ENCODE measurements around the gene RNU6-1.

RNU6-1 gene

DNA sequence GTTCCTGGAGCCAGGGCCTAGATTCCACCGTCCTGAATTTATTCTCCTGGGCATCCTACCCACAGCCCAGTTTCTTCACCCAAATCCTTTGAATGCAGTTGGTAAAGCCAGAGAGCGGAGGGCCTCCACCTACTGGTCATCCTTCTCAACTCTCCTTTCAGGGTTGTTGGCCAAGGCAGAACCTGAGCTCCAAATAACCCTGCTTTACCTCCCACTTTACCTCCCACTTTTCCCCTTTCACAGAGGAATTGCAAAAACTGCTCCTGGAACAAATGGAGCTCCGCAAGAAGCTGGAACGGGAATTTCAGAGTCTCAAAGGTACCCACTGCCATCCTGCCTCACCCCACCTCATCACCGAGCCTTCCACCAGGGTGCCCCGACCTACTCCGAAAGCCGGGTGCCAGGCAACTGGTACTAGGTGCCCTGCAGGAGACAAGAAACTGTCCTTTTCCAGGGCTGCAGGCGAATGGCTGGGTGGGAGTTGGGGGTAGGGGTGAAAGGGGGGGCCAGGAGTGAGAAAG is 7.8 kb downstream of the RNU6-1 start:
- DNase-seq, result no peak

DNA sequence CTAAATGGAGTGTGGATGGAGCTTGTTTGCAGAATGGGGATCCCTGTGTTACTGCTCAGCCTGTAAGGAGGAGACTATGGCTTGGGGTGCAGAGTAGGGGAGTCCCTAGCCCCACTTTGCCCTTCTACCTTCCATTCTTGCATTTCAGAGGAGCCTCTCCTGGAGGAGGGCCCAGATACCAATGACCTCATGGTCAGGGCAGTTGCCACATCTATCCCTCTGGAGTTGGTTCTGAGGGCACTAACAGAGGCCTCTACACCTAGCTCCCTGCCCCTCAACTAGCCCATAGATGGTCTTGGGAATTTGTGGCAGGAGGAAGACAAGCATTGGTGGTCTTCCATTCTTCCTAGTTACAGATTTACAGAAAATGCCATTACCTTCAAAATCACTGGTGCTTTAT is 8.5 kb downstream of the RNU6-1 start:
- no peak for DNase-seq

DNA sequence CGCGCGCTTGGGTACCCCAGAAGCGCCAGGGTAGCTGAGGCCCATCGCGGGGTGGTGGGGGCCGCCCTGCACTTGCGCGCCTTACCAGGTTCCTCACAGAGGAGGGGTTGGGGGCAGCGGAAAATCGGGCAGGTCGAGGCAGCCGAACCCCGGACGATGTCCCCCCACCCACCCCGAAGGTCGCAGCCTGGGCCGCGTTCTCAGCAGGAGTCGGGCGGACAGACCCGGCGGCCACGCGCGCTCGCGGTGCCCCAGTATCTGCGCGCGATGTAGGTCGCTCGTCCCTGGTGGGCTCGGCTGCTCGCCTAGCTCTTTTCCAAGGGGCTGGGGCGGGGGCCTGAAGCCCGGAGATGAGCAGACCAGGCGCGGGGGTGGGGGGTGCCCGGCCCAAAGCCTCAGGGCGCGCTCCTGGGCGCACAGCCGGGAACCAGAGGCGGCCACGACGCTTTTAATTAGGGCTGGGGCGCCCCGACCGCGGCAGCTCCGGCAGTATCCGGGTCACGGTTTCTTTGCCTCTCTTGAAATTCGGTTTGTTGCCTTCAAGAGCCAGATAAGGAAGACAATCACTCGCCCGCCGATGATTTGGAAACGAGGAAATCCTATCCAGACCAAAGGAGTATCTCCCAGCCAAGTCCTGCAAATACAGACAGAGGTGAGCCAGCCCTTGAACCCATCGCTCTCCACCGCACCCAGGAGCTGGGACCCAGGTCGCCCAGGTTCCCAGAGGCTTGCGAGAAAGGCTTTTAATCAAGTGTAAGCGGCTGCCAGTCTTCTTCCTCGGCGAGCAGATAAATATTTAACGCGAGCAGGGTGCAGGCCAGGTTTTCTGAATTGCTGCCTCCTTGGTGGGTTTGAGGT is 10.0 kb downstream of the RNU6-1 start:
- no peak for DNase-seq

DNA sequence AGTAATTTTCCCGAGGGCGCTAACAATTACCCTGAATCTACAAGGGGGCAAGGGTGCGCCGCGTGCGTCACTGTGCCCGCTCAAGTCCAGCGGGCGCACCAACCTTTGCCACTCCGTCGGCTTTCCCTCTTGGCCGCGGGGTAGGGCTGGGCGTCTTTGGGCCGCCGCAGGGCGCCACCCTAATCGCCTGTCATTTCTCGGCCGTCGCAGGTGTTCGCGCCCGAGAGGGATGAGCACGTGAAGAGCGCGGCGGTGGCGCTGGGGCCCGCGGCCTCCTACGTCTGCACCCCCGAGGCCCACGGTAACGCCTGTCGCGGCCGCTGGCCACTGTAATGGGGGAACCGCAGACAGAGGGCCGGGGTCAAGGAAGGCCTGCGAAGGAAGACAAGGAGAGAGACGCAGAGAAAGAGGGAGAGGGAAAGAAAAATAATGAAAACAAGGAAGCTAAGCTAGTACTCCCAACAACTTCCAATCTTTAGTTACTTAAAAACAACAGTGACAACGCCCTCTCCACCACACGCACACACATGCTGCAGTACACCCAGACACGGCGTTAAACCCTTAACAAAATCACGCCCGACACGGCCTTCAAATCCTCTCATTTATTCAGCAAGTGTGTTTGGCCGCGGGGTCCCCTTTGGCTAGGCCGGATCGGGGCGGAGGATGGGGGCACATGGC is 10.7 kb downstream of the RNU6-1 start:
- DNase-seq, result no peak

DNA sequence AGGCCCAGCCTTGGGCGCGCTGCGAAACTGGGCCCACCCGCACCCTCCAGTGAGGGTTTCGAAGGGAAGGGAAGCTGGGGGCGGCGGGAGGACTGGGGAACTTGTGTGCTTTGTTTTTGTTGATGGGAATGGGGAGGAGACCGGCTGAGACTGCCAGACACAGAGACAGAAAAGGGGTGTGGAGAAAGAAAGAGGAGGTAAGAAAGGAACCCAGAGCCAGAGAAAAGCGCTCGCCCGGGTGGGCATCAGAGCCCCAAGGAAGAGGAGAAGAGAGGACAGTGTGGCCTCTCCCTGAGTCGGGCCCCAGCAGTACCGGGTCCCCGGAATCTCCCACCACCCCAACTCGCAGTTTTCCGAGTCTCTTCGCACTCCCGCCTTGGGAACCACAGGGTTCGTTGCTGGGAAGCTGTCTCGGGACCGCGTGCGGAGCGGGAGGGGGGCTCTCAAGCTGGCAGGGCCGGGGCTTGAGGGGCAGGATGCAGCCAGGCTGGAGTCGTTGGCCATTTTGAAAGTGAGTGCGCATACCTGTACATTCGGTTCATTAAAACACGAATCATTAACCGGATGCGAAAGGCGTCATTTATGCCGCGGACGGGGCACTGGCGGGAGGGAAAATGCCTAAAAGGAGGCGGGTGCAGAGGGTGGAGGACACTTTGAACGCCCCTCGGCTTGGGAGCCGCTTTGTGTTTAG is 11.4 kb downstream of the RNU6-1 start:
- no peak for DNase-seq

DNA sequence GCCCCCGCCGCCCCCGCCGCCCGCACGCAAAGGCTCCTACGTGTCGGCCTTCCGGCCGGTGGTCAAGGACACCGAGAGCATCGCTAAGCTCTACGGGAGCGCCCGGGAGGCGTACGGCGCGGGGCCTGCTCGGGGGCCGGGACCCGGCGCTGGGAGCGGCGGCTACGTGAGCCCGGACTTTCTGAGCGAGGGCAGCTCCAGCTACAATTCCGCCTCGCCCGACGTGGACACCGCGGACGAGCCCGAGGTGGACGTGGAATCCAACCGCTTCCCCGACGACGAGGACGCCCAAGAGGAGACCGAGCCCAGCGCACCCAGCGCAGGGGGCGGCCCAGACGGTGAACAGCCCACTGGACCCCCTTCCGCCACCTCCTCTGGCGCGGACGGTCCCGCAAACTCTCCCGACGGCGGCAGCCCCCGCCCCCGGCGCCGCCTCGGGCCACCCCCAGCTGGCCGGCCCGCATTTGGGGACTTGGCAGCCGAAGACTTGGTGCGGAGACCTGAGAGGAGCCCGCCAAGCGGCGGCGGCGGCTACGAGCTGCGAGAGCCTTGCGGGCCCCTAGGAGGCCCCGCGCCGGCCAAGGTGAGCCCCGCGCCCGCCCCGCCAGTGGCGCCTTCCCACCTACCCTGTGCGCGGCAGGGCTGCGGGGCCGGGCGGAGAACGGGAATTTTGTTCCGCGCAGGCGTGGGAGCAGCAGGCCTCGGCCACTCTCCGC is 12.1 kb downstream of the RNU6-1 start:
- DNase-seq, result no peak

DNA sequence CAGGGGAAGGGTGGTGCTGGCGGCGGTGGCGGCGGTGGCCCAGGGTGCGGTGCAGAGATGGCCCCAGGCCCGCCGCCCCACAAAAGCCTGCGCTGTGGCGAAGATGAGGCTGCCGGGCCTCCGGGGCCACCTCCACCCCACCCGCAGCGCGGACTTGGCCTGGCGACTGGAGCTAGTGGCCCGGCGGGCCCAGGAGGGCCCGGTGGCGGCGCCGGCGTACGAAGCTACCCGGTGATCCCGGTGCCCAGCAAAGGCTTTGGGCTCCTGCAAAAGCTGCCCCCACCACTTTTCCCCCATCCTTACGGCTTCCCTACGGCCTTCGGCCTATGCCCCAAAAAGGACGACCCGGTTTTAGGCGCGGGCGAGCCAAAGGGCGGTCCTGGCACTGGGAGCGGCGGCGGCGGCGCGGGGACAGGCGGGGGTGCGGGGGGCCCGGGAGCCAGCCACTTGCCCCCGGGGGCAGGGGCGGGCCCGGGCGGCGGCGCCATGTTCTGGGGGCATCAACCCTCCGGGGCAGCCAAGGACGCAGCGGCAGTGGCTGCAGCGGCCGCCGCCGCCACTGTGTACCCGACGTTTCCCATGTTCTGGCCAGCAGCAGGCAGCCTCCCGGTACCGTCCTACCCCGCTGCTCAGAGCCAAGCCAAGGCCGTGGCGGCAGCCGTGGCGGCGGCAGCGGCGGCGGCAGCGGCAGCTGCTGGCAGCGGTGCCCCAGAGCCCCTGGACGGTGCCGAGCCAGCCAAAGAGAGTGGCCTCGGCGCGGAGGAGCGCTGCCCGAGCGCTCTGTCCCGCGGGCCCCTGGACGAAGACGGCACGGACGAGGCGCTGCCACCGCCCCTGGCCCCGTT is 12.9 kb downstream of the RNU6-1 start:
- DNase-seq, result no peak

DNA sequence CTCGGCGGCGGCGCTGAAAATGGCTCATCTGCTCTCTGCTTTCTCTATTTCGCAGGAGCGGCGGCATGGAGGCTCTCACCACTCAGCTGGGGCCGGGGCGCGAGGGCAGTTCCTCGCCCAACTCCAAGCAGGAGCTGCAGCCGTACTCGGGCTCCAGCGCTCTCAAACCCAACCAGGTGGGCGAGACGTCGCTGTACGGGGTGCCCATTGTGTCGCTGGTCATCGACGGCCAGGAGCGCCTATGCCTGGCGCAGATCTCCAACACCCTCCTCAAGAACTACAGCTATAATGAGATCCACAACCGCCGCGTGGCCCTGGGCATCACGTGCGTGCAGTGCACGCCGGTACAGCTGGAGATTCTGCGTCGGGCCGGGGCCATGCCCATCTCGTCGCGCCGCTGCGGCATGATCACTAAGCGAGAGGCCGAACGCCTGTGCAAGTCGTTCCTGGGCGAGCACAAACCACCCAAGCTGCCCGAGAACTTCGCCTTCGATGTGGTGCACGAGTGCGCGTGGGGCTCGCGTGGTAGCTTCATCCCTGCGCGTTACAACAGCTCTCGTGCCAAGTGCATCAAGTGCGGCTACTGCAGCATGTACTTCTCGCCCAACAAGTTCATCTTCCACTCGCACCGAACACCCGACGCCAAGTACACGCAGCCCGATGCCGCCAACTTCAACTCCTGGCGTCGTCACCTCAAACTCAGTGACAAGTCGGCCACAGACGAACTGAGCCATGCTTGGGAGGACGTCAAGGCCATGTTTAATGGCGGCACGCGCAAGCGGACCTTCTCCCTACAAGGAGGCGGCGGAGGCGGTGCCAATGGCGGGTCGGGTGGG is 13.7 kb downstream of the RNU6-1 start:
- no peak for DNase-seq

DNA sequence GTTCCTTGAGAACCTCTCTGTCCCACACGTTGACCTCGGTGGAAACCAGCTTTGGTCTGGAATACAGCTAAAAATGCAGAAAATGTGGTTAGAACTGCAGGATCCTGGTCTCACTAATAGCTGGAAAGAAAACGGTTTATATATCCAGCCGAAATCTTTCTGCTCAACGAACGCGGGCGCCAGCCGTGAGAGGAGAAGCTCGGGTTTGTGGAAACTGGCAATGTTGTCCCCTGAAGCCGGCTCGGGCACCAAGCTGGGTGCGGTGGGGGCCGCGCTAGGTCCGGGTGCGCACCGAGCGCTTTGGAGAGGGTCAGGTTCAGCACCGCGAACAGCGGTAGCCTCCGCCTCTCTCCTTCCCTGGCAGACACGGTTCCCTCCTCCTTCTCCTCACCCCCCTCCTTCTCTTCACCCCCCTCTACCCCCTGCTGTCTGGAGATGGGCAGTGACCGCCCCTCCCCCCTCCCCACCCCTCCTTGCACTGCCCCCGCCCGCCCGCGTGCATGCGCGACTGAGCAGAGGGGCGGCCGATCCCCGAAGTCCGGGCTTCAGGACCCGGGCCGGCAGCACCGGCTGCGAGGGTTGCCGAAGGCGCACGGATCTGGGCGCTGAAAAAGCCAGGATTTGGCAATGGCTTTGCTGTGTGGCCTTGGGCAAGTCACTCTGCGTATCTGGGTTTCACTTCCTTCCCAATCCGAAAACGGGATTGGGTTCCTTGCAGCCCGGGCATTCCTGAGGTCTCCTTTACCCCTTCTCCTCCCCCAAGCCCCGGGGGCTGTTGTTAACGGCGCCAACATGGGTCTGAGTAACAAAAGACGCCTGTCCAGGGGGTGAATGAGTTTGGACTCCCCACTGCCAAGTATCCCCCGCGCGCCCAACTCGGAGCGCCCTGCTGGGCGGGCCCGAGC is 14.6 kb downstream of the RNU6-1 start, which contains the start of gene SKOR1:
Gene SKOR1, plus strand, starts transcription at position 534 of the 905 bp plus-strand sequence. Its CDS starts 94 bp downstream, at position 628.
- DNase-seq, result no peak

DNA sequence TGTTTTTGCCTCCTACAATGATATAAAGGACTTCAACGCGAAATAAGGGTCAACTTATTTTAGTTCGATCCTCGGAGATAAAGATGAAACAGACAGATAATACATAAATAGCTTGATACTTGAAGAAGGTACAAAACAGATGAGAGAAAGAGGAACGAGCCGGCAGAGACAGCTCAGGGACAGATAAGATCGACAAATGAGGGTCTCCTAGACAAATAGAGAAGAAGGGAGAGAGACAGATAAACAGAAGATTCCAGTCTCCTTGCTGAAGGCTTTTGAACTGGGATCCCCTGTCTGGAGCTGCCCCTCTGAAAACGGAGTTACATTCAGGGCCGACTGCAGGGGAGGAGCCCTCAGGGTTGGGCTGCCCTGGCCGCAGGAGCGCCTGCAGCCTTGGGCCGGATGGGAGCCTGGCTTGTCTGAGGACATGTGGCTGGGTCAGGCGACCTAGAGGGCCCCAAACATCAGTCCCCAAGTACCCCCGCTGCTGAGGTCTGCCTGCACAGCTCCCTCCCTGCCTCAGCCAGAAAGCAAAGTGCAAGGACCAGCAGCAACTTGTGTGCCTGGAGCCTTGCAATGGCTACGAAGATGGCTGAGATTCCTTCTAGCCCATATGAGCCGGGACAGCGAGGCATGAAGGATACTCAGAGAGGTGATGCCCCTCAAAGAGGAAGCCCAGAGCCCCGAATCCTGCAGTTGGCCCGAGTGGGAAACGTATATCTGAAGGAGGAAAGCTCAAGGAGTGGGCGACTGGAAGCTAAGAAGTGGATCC is 15.5 kb downstream of the RNU6-1 start:
- no peak for DNase-seq

DNA sequence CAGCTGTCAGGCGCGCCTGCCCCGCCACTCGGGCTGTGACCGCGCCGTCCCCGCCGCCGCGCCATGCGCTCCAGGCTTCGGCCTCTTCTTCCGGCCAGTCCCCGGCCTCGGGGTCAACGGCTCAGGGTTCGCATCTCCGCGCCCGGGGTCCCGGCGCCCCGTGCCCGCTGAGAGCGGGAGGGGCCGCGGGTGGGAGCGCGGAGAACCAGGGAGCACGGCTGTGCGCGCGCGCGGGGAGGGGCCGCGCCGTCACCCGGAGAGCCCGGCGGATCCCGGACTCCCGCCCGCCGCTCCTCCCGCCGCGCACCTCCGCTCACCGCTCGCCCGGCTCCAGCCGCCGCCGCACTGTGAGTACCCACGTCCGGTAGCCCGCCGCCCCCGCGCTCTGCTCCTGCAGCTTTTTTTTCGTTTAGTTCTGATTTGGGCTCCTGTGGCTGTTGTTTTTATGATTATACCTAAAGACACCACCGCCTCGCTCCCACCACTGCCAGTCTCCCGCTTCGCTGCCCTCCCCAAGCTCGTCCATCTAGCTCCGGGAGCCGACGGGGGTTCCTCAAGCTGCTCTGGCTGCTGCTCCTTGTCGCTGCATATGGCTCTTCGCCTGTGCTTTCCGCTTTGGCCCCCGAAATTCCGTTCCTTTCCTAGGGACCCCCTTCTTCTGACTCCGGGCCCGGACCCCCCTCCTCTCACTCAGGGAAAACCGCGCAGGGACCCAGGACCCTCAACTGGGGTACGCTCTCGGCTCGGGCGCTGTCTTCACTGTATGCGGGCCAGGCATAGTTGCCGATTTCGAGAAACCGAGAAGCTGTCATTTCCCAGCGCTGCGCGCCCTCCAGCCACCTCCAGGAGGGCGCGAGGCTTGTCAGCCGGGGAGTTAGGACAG is 16.3 kb downstream of the RNU6-1 start:
- no peak for DNase-seq

DNA sequence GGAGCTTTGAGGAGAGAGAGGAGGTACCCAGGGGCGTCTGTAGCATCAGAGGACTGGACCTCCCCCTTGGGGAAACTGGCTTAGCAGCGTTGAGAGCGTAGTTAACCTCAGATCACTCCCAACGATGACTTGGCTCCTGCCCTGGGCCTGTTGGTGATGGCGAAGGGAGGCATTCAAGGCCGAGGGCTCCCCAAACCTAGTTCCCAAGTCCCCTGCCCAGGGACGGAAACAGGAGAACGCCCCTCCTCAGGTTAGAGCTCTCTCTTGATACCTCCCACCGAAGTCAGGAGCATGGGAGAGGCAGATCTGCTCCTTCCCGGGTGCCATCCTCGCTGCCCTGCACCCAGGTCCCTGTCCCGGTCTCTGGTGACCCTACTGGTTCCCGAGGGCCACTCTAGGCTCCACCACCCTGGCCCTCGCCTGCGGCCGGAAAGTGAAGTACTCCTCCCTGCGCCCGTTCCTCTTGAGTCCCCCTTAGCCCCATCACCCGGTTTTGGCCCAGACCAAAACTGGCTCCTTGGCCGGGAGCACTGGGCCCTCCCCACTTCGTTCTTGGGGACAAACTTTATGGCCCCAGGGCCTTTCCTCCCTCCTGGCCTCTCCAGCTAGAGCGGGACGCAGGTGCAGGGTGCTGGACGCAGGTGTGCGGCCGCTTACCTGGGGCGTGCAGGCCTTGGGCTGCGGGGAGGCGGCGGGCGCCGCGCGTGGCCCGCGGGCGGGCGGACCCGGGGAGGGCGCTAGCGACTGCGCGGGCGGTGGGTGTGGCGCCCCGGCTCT is 17.1 kb downstream of the RNU6-1 start:
- DNase-seq, result no peak

DNA sequence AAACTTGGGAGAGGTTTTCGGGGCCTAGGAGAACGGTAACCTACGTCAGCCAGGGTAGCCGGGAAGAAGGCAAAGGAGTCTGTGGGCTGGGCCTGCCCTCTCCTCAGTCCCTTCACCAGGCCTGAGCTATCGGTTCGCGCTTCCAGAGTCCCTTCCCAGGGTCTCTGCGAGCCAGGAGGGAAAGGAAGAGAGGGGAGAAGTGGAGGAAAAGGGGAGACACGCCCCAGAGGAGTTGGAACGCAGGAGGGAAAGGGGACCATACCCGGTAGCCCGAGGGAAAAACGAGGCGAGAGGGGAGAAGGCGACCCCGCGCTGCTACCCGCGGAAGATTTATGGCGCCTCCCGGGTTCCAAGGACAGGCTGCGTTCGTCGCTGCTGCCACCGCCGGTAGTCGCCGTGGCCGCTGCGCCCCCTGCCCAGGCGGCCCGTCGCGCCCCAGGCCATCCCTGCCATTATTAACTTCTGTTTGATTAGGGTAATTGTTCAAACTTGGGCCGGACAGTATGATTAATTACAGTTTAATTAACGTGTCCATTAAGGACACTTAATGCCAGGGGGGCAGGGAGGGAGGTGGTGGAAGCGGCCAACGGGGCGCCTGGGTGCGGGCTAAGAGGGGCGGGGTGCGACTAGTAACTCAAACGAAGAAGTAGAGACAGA is 17.9 kb downstream of the RNU6-1 start:
- no peak for DNase-seq

DNA sequence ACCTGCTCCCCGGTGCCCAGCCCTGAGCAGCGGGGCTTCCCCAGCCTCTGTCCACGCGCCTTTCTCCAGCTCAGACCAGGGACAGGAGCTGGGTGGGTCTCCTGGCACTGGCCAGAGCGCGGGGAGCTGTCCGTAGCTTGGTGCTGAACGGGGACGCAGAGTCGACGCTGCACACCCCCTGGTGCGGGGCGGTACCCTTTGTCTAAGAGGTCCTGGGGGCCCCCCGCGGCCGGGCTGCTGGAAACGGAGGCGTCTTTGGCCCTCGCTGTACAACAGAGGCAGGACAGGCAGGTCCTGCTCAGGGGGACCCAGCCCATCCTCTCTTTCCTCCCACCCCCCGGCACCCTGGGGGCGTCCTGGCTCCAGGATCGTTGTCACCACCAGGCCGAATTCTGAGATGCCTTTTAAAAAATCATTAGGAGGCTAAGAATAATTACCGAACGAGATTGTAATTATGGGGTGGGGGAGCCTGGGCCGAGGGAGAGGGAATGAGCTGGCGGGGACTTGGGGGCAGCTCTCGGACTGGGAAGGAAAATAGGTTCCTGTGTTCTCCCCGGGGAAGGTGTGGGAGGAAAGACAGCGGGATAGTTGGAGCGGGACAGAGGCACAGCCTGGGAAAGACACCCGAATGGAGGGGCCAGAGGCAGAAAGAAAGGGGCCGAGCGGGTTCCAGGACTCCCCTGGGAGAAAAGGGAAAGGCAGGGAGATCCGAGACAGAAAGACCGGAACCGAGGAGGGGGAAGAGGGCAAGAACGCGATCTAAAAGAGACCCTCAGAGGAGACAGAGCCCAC is 18.7 kb downstream of the RNU6-1 start:
- no peak for DNase-seq

DNA sequence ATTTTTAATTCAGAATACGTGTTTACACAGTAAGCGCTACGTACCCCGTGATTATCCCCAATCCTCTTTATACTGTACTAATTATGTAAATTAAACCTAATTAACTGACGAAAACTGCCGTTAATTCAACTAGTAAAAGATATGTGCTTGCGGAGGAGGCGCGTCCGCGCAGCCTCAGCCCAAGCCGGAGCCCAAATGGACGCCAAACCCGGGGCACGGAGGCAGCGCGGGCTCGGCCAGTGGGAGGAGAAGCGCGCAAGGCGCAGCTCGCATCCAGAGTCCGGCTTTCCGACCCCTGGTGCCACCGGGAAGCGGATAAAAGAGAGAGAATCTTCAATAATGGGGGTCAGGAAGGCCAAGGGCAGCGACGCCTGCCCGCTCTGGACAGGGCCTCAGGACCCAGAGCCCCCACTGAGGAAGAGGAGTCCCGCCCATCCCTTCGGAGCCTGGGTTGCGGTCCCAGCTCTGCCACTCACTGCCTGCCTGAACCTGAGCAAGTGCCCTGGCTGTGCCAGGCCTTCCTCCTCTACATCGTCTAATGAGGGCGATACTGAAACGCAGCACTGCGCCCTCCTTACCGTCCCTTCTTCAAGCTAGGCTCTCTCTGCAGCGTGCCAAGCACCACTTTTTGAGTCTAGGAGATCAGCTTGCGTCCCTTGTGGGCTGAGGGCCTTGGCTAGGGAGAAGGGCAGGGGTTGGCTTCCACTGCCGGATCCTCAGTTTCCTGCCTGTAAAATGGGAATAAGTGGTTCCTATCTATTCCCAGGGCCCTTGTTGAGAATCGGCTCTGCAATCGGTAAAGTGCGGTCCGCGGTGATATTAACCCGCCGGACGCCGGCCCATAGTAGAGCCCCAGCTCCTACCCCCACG is 19.5 kb downstream of the RNU6-1 start:
- DNase-seq, result no peak

Data from GDM1 (cell line).